Upper lobe of left lung (tissue), 6 donors: Measurements from ENCODE around the gene CD82. TPM values are rescaled to one million over a fixed set of nuclear protein-coding genes. Genes with fewer than 3 reads are reported as not detected.
"Not testable (repeated sequence)": the region's sequence is repeated elsewhere in the genome, so short reads cannot be mapped to it uniquely, and the experiment has no call there.

Source experiments
- ATAC-seq, 2 donors: fragments of 200-7000 bp; cut with Tn5 transposase; one replicate each; pipeline ENCODE4 v1.9.1; 2022; ENCODE audit warnings: mild to moderate bottlenecking in 2 of 2, moderate library complexity in 2 of 2; ENCODE audit not compliant: low FRiP score in 2 of 2
- DNase-seq, 2 donors: peaks; one replicate each; pipeline ENCODE4 v3.0.0-alpha.2; 2019 to 2020
- H3K27ac ChIP-seq, 4 donors: fragments of 200-600 bp; sonication (generic); one replicate each; pipeline ENCODE4 v1.5.1; 2016 to 2019
- H3K27me3 ChIP-seq, 4 donors: fragments of 200-600 bp; sonication (generic); one replicate each; pipeline ENCODE4 v1.5.1; 2017 to 2019
- H3K36me3 ChIP-seq, 4 donors: fragments of 200-600 bp; sonication (generic); one replicate each; pipeline ENCODE4 v1.5.1; 2016 to 2019
- H3K4me1 ChIP-seq, 4 donors: fragments of 200-600 bp; sonication (generic); one replicate each; pipeline ENCODE4 v1.5.1; 2018 to 2019
- H3K4me3 ChIP-seq, 4 donors: fragments of 200-600 bp; sonication (generic); one replicate each; pipeline ENCODE4 v1.5.1; 2017 to 2019; ENCODE audit warnings: mild to moderate bottlenecking in 2 of 4, moderate library complexity in 1 of 4
- H3K9me3 ChIP-seq, 4 donors: fragments of 200-600 bp; sonication (generic); one replicate each; pipeline ENCODE4 v1.5.1; 2018 to 2019
- EP300 ChIP-seq, 4 donors: sonication (generic); formaldehyde crosslinking; IDR thresholded peaks; one replicate each; pipeline ENCODE4 v1.5.1; 2017; ENCODE audit warnings: antibody characterized with exemption in 4 of 4, control low read depth in 2 of 4
- POLR2A ChIP-seq, 4 donors: fragments of 450-650 bp; IDR thresholded peaks; one replicate each; pipeline ENCODE4 v1.5.1; 2016 to 2017; ENCODE audit warnings: antibody characterized with exemption in 4 of 4, mild to moderate bottlenecking in 2 of 4
- POLR2AphosphoS5 ChIP-seq, 2 donors: sonication (generic); formaldehyde crosslinking; IDR thresholded peaks; one replicate each; pipeline ENCODE4 v1.5.1; 2017; ENCODE audit warnings: antibody characterized with exemption in 2 of 2
- WGBS, 2 donors: methylation state at CpG; one replicate each; pipeline ENCODE4 v1.1.5; 2017 to 2018; 5-methylcytosine and 5-hydroxymethylcytosine counted together
- total RNA-seq, 6 donors: library from RNA; depleted of rRNA in 4 of 6; stranded (reverse); fragments of >200 nt in 4 of 6; gene quantifications; one replicate each; pipeline versions ENCODE4 v1.1.0 to v1.2.1, GENCODE V29; 2016 to 2021
- TF ChIP-seq, protein P1 (sequence below), 6 experiments: fragments of 450-650 bp in 4 of 6; fragments of 200-600 bp in 2 of 6; sonication (generic) in 2 of 6; IDR thresholded peaks; one replicate each; pipeline ENCODE4 v1.5.1; 2016 to 2019; ENCODE audit warnings: antibody characterized with exemption in 6 of 6
- donor health status: DM: no; HTN: no; CAD: no; lungs with moderate emphysema.
- donor health status: DM: no; HTN: yes; CAD: no; lungs with severe emphysema.

The CD82 gene
- total RNA-seq, 6 donors from 2014 or later: 29.8 to 148 (median 69.9) TPM

DNA sequence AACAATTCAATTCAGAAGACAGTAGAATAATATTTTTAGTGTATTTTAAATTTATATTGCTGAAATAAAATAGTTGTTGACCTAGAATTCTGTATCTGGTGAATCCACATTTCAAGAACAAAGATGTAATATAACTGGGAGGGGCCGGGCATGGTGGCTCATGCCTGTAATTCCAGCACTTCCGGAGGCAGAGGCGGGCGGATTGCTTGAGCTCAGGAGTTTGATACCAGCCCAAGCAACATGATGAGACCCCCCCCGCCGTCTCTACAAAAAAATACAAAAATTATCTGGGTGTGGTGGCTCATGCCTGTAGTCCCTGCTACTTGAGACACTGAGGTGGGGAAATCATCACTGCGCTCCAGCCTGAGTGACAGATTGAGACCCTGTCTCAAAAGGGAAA, 72.6 kb downstream of the CD82 start:
- Histone ChIP-seq H3K27ac (no peak overlapping the region), H3K4me3 (no peak overlapping the region), H3K4me1 (peaks cover 7 to 25% (median 18%) of the 10 kb centered on the region in 4 donors), H3K27me3 (no peaks in the 10 kb centered on the region), H3K36me3 (no peaks in the 10 kb centered on the region), H3K9me3 (peaks cover 0 to 9% (median 9%) of the 10 kb centered on the region in 4 donors)
- WGBS, 2 donors: 59% methylated on average over 7 of the region's 7 CpGs
- no peak for ATAC-seq
- TF ChIP-seq, protein P1, sequence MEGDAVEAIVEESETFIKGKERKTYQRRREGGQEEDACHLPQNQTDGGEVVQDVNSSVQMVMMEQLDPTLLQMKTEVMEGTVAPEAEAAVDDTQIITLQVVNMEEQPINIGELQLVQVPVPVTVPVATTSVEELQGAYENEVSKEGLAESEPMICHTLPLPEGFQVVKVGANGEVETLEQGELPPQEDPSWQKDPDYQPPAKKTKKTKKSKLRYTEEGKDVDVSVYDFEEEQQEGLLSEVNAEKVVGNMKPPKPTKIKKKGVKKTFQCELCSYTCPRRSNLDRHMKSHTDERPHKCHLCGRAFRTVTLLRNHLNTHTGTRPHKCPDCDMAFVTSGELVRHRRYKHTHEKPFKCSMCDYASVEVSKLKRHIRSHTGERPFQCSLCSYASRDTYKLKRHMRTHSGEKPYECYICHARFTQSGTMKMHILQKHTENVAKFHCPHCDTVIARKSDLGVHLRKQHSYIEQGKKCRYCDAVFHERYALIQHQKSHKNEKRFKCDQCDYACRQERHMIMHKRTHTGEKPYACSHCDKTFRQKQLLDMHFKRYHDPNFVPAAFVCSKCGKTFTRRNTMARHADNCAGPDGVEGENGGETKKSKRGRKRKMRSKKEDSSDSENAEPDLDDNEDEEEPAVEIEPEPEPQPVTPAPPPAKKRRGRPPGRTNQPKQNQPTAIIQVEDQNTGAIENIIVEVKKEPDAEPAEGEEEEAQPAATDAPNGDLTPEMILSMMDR (IDR thresholded peaks at IDR 0.05): no peak
- no peak for TF ChIP-seq EP300 (IDR thresholded peaks at IDR 0.05)
- no peak for TF ChIP-seq POLR2A (IDR thresholded peaks at IDR 0.05)
- no peak for TF ChIP-seq POLR2AphosphoS5 (IDR thresholded peaks at IDR 0.05)
- no peak for DNase-seq

DNA sequence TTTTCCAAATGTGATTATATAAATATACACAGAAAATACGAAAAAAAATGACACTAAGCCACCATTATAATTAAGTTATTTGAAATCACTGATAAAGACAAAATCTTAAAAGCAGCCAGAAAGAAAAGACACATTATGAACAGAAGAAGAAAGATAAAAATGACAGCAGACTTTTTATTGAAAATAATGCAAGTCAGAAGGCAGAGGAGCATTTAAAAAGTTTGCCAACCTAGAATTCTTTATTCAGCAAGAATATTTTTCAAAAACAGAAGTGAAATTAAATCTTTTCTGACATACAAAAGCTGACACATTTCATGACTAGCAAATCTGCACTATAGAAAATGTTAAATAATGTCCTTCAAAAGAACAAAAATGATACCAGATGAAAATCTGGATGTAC, 77.8 kb downstream of the CD82 start:
- no peak for ATAC-seq
- peaks cover 0 to 13% (median 10%) of the 10 kb centered on the region in 4 donors for H3K9me3 ChIP-seq
- peaks cover 0 to under 1% (median under 1%) of the 10 kb centered on the region in 4 donors for H3K4me1 ChIP-seq
- TF ChIP-seq POLR2A (IDR thresholded peaks at IDR 0.05) (no peak), EP300 (IDR thresholded peaks at IDR 0.05) (no peak), POLR2AphosphoS5 (IDR thresholded peaks at IDR 0.05) (no peak)
- TF ChIP-seq, protein P1 (IDR thresholded peaks at IDR 0.05): no peak
- no peak for DNase-seq
- no peak overlapping the region for H3K27ac ChIP-seq
- H3K4me3 ChIP-seq: no peak overlapping the region
- H3K27me3 ChIP-seq: no peaks in the 10 kb centered on the region
- H3K36me3 ChIP-seq: no peaks in the 10 kb centered on the region
- 78% methylated on average over 1 of the region's 1 CpG for WGBS, 2 donors

DNA sequence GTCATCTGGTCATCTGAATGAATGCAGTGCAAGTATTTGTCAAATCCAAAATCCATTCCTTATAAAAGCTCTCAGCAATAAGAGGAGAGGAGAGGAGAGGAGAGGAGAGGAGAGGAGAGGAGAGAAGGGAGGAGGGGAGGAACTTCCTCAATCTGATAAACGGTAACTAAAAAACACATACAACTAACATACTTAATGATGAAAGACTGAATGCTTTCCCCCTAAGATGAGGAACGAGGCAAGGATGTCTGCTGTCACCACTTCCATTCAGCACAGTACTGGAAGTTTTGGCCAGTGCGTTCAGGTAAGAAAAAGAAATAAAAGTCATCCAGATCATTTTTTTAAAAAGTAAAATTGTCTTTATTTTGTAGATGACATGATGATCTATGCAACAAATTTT, 80.4 kb downstream of the CD82 start:
- DNase-seq (no peak), ATAC-seq (no peak)
- WGBS, 2 donors: 39 to 51% methylated on average over 3 of the region's 3 CpGs
- H3K36me3 ChIP-seq: no peaks in the 10 kb centered on the region
- H3K9me3 ChIP-seq: peaks cover 0 to 13% (median 10%) of the 10 kb centered on the region in 4 donors
- H3K4me1 ChIP-seq: no peaks in the 10 kb centered on the region
- TF ChIP-seq, protein P1 (IDR thresholded peaks at IDR 0.05): no peak
- TF ChIP-seq POLR2AphosphoS5 (IDR thresholded peaks at IDR 0.05): no peak
- TF ChIP-seq POLR2A (IDR thresholded peaks at IDR 0.05): no peak
- TF ChIP-seq EP300 (IDR thresholded peaks at IDR 0.05): no peak
- H3K27ac ChIP-seq: no peak overlapping the region
- no peak overlapping the region for H3K4me3 ChIP-seq
- H3K27me3 ChIP-seq: no peaks in the 10 kb centered on the region

DNA sequence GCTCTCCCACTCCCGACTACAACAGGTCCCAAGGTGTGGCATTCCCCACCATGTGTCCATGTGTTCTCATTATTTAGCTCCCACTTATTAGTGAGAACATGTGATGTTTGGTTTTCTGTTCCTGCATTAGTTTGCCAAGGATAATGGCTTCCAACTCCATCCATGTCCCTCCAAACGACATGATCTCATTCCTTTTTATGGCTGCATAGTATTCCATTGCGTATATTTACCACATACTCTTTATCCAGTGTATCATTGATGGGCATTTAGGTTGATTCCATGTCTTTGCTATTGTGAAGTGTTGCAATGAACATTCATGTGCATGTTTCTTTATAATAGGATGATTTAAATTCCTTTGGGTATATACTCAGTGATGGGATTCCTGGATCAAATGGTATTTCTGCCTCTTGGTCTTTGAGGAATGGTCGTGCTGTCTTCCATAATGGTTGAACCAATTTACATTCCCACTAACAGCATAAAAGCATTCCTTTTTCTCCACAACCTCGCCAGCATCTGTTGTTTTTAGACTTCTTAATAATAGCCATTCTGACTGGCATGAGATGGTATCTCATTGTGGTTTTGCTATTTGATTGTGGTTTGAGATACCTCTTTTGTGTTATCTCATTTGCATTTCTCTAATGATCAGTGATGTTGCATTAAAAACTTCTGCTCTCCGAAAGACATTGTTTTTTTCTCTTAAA, 81.9 kb downstream of the CD82 start:
- 68 to 79% methylated on average over 6 of the region's 6 CpGs for WGBS, 2 donors
- not testable (repeated sequence) for H3K4me3 ChIP-seq, H3K9me3 ChIP-seq, H3K36me3 ChIP-seq, H3K27me3 ChIP-seq, H3K27ac ChIP-seq, H3K4me1 ChIP-seq, DNase-seq, ATAC-seq

DNA sequence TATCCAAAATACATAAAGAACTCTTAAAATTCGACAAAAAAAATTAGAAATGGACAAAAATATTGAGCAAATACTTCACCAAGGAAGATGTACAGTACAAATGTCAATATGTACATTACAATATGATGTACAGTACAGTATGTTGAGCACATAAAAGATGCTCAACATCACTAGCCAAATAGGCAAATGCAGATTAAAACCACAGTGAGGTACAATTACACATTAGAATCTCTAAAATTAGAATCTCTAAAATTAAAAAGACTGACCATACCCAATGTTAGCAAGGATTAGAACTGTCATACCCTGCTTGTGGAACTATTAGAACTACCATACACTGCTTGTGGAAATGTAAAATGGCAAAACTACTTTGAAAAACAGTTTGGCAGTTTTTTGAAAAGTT, 82.6 kb downstream of the CD82 start:
- no peak for DNase-seq
- H3K27ac ChIP-seq: no peak overlapping the region
- TF ChIP-seq POLR2AphosphoS5 (IDR thresholded peaks at IDR 0.05): no peak
- TF ChIP-seq POLR2A (IDR thresholded peaks at IDR 0.05): no peak
- no peak for TF ChIP-seq EP300 (IDR thresholded peaks at IDR 0.05)
- TF ChIP-seq, protein P1 (IDR thresholded peaks at IDR 0.05): no peak
- H3K4me1 ChIP-seq: no peaks in the 10 kb centered on the region
- H3K27me3 ChIP-seq: no peaks in the 10 kb centered on the region
- no peak for ATAC-seq
- peaks cover 0 to 4% (median under 1%) of the 10 kb centered on the region in 4 donors for H3K9me3 ChIP-seq
- H3K36me3 ChIP-seq: no peaks in the 10 kb centered on the region
- no peak overlapping the region for H3K4me3 ChIP-seq
- 69 to 76% methylated on average over 1 of the region's 1 CpG for WGBS, 2 donors
